KMS-11 (cell line): ENCODE measurements around the gene CASP9.

Experiments used
- H2AFZ ChIP-seq: fragments of 200-600 bp; sonication (generic); 2 replicates; pipeline ENCODE4 v1.6.1; 2016; ENCODE audit warnings: antibody characterized with exemption, mixed run types, low read depth
- H3K27ac ChIP-seq: fragments of 200-600 bp; sonication (generic); 2 replicates; pipeline ENCODE4 v1.6.1; 2016; ENCODE audit warnings: mild to moderate bottlenecking, mixed run types
- H3K27me3 ChIP-seq: fragments of 200-600 bp; sonication (generic); 2 replicates; pipeline ENCODE4 v1.6.1; 2017; ENCODE audit warnings: mild to moderate bottlenecking, low read depth, mixed run types, moderate library complexity; ENCODE audit not compliant: insufficient read depth
- H3K36me3 ChIP-seq: fragments of 200-600 bp; sonication (generic); 2 replicates; pipeline ENCODE4 v1.6.1; 2017; ENCODE audit warnings: mild to moderate bottlenecking, mixed run types; ENCODE audit not compliant: insufficient read depth
- H3K4me1 ChIP-seq: fragments of 200-600 bp; sonication (generic); 2 replicates; pipeline ENCODE4 v1.6.1; 2016; ENCODE audit warnings: mild to moderate bottlenecking, low read depth, mixed run types; ENCODE audit not compliant: poor library complexity, severe bottlenecking
- H3K4me2 ChIP-seq: fragments of 200-600 bp; sonication (generic); 2 replicates; pipeline ENCODE4 v1.7.0; 2016; ENCODE audit warnings: mild to moderate bottlenecking, mixed run types
- H3K4me3 ChIP-seq: fragments of 200-600 bp; sonication (generic); IDR thresholded peaks from 2 replicates; pipeline ENCODE4 v1.6.1; 2017; ENCODE audit warnings: low read depth, low read length, mixed read lengths; ENCODE audit not compliant: insufficient read depth
- H3K79me2 ChIP-seq: fragments of 200-600 bp; sonication (generic); 2 replicates; pipeline ENCODE4 v1.6.1; 2016; ENCODE audit warnings: low read depth, mixed run types; ENCODE audit not compliant: insufficient read depth
- H3K9ac ChIP-seq: fragments of 200-600 bp; sonication (generic); 2 replicates; pipeline ENCODE4 v1.6.1; 2016; ENCODE audit warnings: mild to moderate bottlenecking, mixed run types
- H4K20me1 ChIP-seq: fragments of 200-600 bp; sonication (generic); 2 replicates; pipeline ENCODE4 v1.6.1; 2016; ENCODE audit warnings: mild to moderate bottlenecking, mixed run types; ENCODE audit not compliant: insufficient read depth
- TF ChIP-seq, protein P1 (sequence below): fragments of 200-600 bp; sonication (generic); conservative IDR thresholded peaks from 2 replicates; pipeline ENCODE4 v1.6.1; 2017; ENCODE audit warnings: low read depth, mild to moderate bottlenecking, antibody characterized with exemption, low read length, moderate library complexity, mixed read lengths

CASP9 gene

DNA sequence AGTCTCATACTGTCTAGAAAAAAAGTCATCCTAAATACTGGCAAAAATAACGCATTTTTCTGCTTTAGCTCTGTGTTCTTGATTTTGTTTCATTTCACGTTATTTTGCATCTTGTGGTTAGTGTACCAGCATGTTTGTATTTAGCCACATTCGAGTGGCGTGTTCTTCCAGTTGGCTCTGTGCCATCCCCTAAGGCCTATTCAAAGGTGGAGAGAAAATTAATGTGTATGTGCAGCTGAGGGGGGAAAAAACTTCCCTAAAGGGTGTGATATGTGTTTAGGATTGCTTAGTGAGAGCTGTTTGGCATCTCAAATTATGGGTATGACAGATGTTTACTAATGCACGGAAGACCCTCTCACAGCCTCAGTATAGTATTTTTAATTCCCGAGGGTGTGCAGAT is 14.8 kb upstream of the CASP9 start:
- H3K4me2 ChIP-seq: no peak overlapping the region
- no peak overlapping the region for H3K9ac ChIP-seq
- H4K20me1 ChIP-seq: no peaks in the 10 kb centered on the region
- H3K79me2 ChIP-seq: no peaks in the 10 kb centered on the region
- TF ChIP-seq, protein P1, sequence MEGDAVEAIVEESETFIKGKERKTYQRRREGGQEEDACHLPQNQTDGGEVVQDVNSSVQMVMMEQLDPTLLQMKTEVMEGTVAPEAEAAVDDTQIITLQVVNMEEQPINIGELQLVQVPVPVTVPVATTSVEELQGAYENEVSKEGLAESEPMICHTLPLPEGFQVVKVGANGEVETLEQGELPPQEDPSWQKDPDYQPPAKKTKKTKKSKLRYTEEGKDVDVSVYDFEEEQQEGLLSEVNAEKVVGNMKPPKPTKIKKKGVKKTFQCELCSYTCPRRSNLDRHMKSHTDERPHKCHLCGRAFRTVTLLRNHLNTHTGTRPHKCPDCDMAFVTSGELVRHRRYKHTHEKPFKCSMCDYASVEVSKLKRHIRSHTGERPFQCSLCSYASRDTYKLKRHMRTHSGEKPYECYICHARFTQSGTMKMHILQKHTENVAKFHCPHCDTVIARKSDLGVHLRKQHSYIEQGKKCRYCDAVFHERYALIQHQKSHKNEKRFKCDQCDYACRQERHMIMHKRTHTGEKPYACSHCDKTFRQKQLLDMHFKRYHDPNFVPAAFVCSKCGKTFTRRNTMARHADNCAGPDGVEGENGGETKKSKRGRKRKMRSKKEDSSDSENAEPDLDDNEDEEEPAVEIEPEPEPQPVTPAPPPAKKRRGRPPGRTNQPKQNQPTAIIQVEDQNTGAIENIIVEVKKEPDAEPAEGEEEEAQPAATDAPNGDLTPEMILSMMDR: no peak
- H2AFZ ChIP-seq: no peak overlapping the region
- H3K36me3 ChIP-seq: no peaks in the 10 kb centered on the region; the same call in 1 of the 2 replicates
- no peaks in the 10 kb centered on the region for H3K27me3 ChIP-seq
- no peaks in the 10 kb centered on the region for H3K4me1 ChIP-seq
- no peak overlapping the region for H3K4me3 ChIP-seq
- H3K27ac ChIP-seq: no peak overlapping the region

DNA sequence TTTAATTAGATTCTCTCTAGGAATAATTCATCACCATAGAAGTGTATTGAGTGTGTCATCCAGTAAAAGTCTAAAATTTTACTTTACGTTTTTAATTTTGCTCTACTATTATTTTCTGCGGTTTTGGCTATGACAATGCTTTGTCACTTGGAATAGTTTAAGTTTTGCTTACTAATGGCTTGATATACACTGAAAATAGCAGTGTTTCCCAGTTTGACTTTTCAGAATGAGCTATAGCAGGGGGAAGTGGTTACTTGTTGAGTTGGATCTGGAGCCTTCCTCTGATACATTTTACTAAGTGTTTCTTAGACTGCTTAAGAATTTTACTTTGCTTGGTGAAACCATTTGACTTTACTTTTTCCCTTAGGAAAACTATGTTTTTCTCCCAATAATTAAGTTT is 7.7 kb upstream of the CASP9 start:
- Histone ChIP-seq H3K4me3 (no peak overlapping the region), H3K79me2 (peaks cover 7% of the 10 kb centered on the region; the same call in 1 of the 2 replicates), H4K20me1 (no peaks in the 10 kb centered on the region), H3K4me2 (no peak overlapping the region), H3K27ac (no peak overlapping the region), H3K9ac (no peak overlapping the region), H3K27me3 (no peaks in the 10 kb centered on the region), H3K36me3 (no peaks in the 10 kb centered on the region; the same call in 1 of the 2 replicates), H3K4me1 (peaks cover 5% of the 10 kb centered on the region), H2AFZ (no peak overlapping the region)
- TF ChIP-seq, protein P1: no peak

DNA sequence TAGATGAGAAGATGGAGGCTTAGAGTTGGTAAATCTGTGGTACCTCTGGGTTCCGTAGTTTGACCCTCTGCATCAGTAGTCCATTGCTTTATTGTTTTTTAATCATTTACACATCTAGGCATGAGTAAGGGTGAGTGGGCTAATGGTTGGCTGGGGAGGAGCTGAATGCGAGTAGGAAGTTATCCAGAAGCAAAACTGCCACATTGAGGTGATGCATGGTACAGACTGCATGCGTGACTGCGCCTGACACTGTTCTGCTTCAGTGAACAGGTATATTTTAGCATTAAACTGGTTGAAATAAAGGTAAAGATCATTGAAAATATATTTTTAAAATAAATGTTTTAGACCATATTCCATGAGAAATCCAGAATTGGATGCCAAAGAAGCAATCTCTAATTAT is 7.0 kb upstream of the CASP9 start:
- Histone ChIP-seq H4K20me1 (no peaks in the 10 kb centered on the region), H3K27me3 (no peaks in the 10 kb centered on the region), H3K27ac (no peak overlapping the region), H3K9ac (no peak overlapping the region), H3K79me2 (peaks cover 7% of the 10 kb centered on the region; the same call in 1 of the 2 replicates), H2AFZ (no peak overlapping the region), H3K36me3 (no peaks in the 10 kb centered on the region; the same call in 1 of the 2 replicates), H3K4me1 (peaks cover 8% of the 10 kb centered on the region), H3K4me3 (no peak overlapping the region), H3K4me2 (no peak overlapping the region)
- TF ChIP-seq, protein P1: no peak

DNA sequence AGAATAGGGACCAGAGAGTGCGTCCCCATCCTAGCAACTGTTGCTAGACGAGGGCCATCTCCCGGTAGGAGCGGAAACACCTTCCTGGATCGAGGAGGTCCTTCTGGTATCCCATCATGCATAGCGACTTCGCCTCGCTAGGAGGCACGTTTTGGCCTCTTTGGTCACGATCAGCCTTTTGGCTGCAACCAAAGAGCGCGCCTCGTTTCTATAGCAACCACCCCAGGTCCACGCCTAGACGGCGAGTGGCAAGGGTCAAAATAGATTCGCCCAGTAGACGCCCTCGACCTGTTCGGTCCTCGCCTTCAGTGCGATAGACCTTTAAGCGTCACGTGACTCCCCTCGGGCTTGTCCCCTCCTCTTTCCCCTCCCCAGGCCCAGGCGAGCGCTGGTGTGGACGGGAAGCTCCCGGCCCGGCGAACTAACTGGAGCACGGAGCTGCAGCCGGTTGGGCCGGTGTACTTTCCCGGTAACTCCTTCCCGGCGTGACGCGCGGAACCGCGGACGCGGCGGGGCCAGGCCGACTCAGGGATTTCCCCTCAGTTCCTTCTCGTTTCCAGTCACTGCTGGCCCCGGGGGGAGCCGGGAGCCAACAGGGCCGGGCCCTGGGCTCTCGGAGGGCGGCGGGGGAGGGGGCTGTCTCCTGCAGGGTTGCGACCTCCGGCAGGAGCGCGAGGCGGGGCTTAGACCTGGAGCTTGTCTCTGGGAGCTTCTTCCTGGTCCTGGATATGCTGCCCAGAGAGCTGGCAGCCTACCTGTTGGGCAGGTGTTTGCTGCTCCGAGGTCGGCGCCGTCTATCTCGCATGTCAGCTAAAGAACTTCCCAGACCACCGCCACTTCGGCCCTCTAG is 2.7 kb upstream of the CASP9 start, which contains the start of gene DNAJC16:
Gene DNAJC16 (plus strand): TSS at position 359 of the 850 bp plus-strand sequence. CDS start 2,258 bp downstream, outside the sequence.
- Histone ChIP-seq H2AFZ (peak within 1 kb of the TSS; percentile 53; the same call in 1 of the 2 replicates), H3K9ac (peak within 1 kb of the TSS; percentile 50), H3K4me2 (peak within 1 kb of the TSS; percentile 94), H3K4me1 (peaks cover 21% of the 10 kb centered on the region), H3K36me3 (no peaks in the 10 kb centered on the region), H3K27me3 (no peaks in the 10 kb centered on the region), H3K79me2 (peaks cover 7% of the 10 kb centered on the region; the same call in 1 of the 2 replicates), H3K27ac (peak within 1 kb of the TSS; percentile 36), H4K20me1 (no peaks in the 10 kb centered on the region), H3K4me3 (peak within 1 kb of the TSS; percentile 74)
- TF ChIP-seq, protein P1: no peak
